NCI-H1930 (cell line): ENCODE results near the gene RPS6KA3.
"Not testable (repeated sequence)": the region's sequence is repeated elsewhere in the genome, so short reads cannot be mapped to it uniquely, and the experiment has no call there.

Experiments
- DNase-seq, 2 experiments: peaks; one replicate each; lab custom pipeline; 2025; lab: John Stamatoyannopoulos, UW

RPS6KA3 gene

GRCh38 chrX:20265221-20265725, 1.4 kb downstream of the RPS6KA3 start:
- no peak for DNase-seq

GRCh38 chrX:20263474-20263873, 3.2 kb downstream of the RPS6KA3 start:
- no peak for DNase-seq

GRCh38 chrX:20260885-20261284, 5.8 kb downstream of the RPS6KA3 start:
- no peak for DNase-seq

- no peak for DNase-seq
Measured at GRCh38 chrX:20254712-20255299, 11.9 kb downstream of the RPS6KA3 start.

- DNase-seq, result no peak
Measured at GRCh38 chrX:20253232-20253543, 13.5 kb downstream of the RPS6KA3 start.

- no peak for DNase-seq
Measured at GRCh38 chrX:20252381-20253231, 14.1 kb downstream of the RPS6KA3 start.

- no peak for DNase-seq
Measured at GRCh38 chrX:20251691-20252090, 15.0 kb downstream of the RPS6KA3 start.

GRCh38 chrX:20250146-20250545, 16.6 kb downstream of the RPS6KA3 start:
- DNase-seq, result not testable (repeated sequence)

GRCh38 chrX:20248592-20249192, 18.0 kb downstream of the RPS6KA3 start:
- no peak for DNase-seq

- no peak for DNase-seq
Measured at GRCh38 chrX:20244931-20245330, 21.8 kb downstream of the RPS6KA3 start.

GRCh38 chrX:20240201-20240600, 26.5 kb downstream of the RPS6KA3 start:
- DNase-seq, result no peak

GRCh38 chrX:20237864-20238263, 28.8 kb downstream of the RPS6KA3 start:
- no peak for DNase-seq

GRCh38 chrX:20235755-20236154, 31.0 kb downstream of the RPS6KA3 start:
- DNase-seq, result no peak

- DNase-seq, result no peak
Measured at GRCh38 chrX:20233336-20233735, 33.4 kb downstream of the RPS6KA3 start.

- DNase-seq, result no peak
Measured at GRCh38 chrX:20231598-20231997, 35.1 kb downstream of the RPS6KA3 start.

- DNase-seq, result no peak
Measured at GRCh38 chrX:20230406-20230805, 36.3 kb downstream of the RPS6KA3 start.

- no peak for DNase-seq
Measured at GRCh38 chrX:20229155-20229554, 37.6 kb downstream of the RPS6KA3 start.

- no peak for DNase-seq
Measured at GRCh38 chrX:20228245-20228644, 38.5 kb downstream of the RPS6KA3 start.

- no peak for DNase-seq
Measured at GRCh38 chrX:20227116-20227515, 39.6 kb downstream of the RPS6KA3 start.

- no peak for DNase-seq
Measured at GRCh38 chrX:20225488-20225833, 41.2 kb downstream of the RPS6KA3 start.

- no peak for DNase-seq
Measured at GRCh38 chrX:20224814-20225487, 41.8 kb downstream of the RPS6KA3 start.

GRCh38 chrX:20221902-20222301, 44.8 kb downstream of the RPS6KA3 start:
- no peak for DNase-seq
